Midbrain (tissue), 1 donor: ENCODE data around the gene CELSR2.
A peak's percentile ranks its signal among the peaks of the same experiment; 100 is the strongest.

Source experiments
- DNase-seq: peaks from one replicate; lab custom pipeline; 2025; lab: John Stamatoyannopoulos, UW

CELSR2 gene

GRCh38 chr1:109251277-109252166, 2.2 kb downstream of the CELSR2 start:
- no peak for DNase-seq

GRCh38 chr1:109252167-109252892, 3.0 kb downstream of the CELSR2 start:
- no peak for DNase-seq

GRCh38 chr1:109252893-109253802, 3.8 kb downstream of the CELSR2 start:
- DNase-seq: peak; percentile 83

GRCh38 chr1:109253803-109254620, 4.7 kb downstream of the CELSR2 start:
- DNase-seq: peak; percentile 71

GRCh38 chr1:109254621-109255096, 5.3 kb downstream of the CELSR2 start:
- no peak for DNase-seq

GRCh38 chr1:109255097-109255651, 5.8 kb downstream of the CELSR2 start:
- no peak for DNase-seq

- no peak for DNase-seq
Measured at GRCh38 chr1:109255678-109256077, 6.3 kb downstream of the CELSR2 start.

GRCh38 chr1:109256085-109256484, 6.7 kb downstream of the CELSR2 start:
- DNase-seq: no peak

GRCh38 chr1:109256971-109257681, 7.8 kb downstream of the CELSR2 start:
- no peak for DNase-seq

GRCh38 chr1:109257682-109258421, 8.5 kb downstream of the CELSR2 start:
- no peak for DNase-seq

GRCh38 chr1:109258481-109259466, 9.4 kb downstream of the CELSR2 start:
- no peak for DNase-seq

- no peak for DNase-seq
Measured at GRCh38 chr1:109259674-109260557, 10.6 kb downstream of the CELSR2 start.

- no peak for DNase-seq
Measured at GRCh38 chr1:109261006-109261405, 11.7 kb downstream of the CELSR2 start.

GRCh38 chr1:109261578-109261977, 12.2 kb downstream of the CELSR2 start:
- no peak for DNase-seq

GRCh38 chr1:109262231-109263055, 13.1 kb downstream of the CELSR2 start:
- DNase-seq: no peak

GRCh38 chr1:109263234-109263596, 13.9 kb downstream of the CELSR2 start:
- DNase-seq: no peak
